Epithelial cell of proximal tubule (primary cell): ENCODE data around the gene ANKRD17. TPM values are rescaled to one million over a fixed set of nuclear protein-coding genes. Genes with fewer than 3 reads are reported as not detected.
A peak's percentile ranks its signal among the peaks of the same experiment; 100 is the strongest.
"Not testable (repeated sequence)": the region's sequence is repeated elsewhere in the genome, so short reads cannot be mapped to it uniquely, and the experiment has no call there.

ENCODE experiments used
- DNase-seq: peaks from one replicate; pipeline ENCODE4 v3.0.0-alpha.2; 2011; ENCODE audit warnings: low read depth
- H3K4me3 ChIP-seq: 2 replicates; pipeline ENCODE4 v1.5.1; 2011; ENCODE audit warnings: low read depth, mild to moderate bottlenecking, low read length
- CTCF ChIP-seq: conservative IDR thresholded peaks from 2 replicates; pipeline ENCODE4 v1.5.1; 2012; ENCODE audit warnings: low read depth, mild to moderate bottlenecking, low read length
- total RNA-seq: library from RNA; depleted of rRNA; stranded (reverse); fragments of >200 nt; gene quantifications from 2 replicates; pipeline ENCODE4 v1.2.3, GENCODE V29; 2015

Gene ANKRD17
- 25.4 and 33.3 TPM in 2 replicates for total RNA-seq

GRCh38 chr4:73258686-73259570, at the start of gene ANKRD17:
TSS of gene ANKRD17 (minus strand) at chr4:73258798. CDS start at chr4:73258668, 130 bp downstream.
- peak; percentile 64 for DNase-seq
- peak within 1 kb of the TSS; percentile 84 for H3K4me3 ChIP-seq
- TF ChIP-seq CTCF, result no peak

- peak; percentile 62 for TF ChIP-seq CTCF
- no peak for DNase-seq
Measured at GRCh38 chr4:73308286-73308685, 49.7 kb upstream of the ANKRD17 start.

GRCh38 chr4:73303711-73304110, 45.1 kb upstream of the ANKRD17 start:
- TF ChIP-seq CTCF, result no peak
- H3K4me3 ChIP-seq, result no peak overlapping the region
- DNase-seq, result no peak

More at GRCh38 chr4:73308286-73308685, 49.7 kb upstream of the ANKRD17 start:
- H3K4me3 ChIP-seq, result no peak overlapping the region

- H3K4me3 ChIP-seq, result no peak overlapping the region
- no peak for DNase-seq
- TF ChIP-seq CTCF, result no peak
Measured at GRCh38 chr4:73299548-73300280, 41.1 kb upstream of the ANKRD17 start.

- not testable (repeated sequence) for DNase-seq, H3K4me3 ChIP-seq
Measured at GRCh38 chr4:73292661-73293060, 34.1 kb upstream of the ANKRD17 start.

- DNase-seq, result no peak
- TF ChIP-seq CTCF, result no peak
- no peak overlapping the region for H3K4me3 ChIP-seq
Measured at GRCh38 chr4:73281982-73282381, 23.4 kb upstream of the ANKRD17 start.

- H3K4me3 ChIP-seq, result no peak overlapping the region
- DNase-seq, result no peak
- no peak for TF ChIP-seq CTCF
Measured at GRCh38 chr4:73281396-73281795, 22.8 kb upstream of the ANKRD17 start.
